B cell (primary cell): ENCODE results near the gene CEACAM1. TPM values are rescaled to one million over a fixed set of nuclear protein-coding genes. Genes with fewer than 3 reads are reported as not detected.
A peak's percentile ranks its signal among the peaks of the same experiment; 100 is the strongest.
"Not testable (repeated sequence)": the region's sequence is repeated elsewhere in the genome, so short reads cannot be mapped to it uniquely, and the experiment has no call there.

Experiments used
- ATAC-seq: fragments of 200-7000 bp; cut with Tn5 transposase; one replicate; pipeline ENCODE4 v1.10.0; 2021; ENCODE audit warnings: low read depth, mild to moderate bottlenecking, moderate number of reproducible peaks, moderate library complexity
- CTCF ChIA-PET: fragments of 350-600 bp; sonication (Branson Sonifier 250); formaldehyde crosslinking; loops from one replicate; lab custom pipeline; 2021; ENCODE audit warnings: antibody characterized with exemption, inconsistent platforms; lab: Charles Lee
- POLR2A ChIA-PET: fragments of 350-600 bp; sonication (Branson Sonifier 250); formaldehyde crosslinking; loops from one replicate; lab custom pipeline; 2021; ENCODE audit warnings: antibody characterized with exemption; lab: Charles Lee
- DNase-seq: peaks from one replicate; pipeline ENCODE4 v3.0.0; 2013
- H2AFZ ChIP-seq: 2 replicates; pipeline ENCODE4 v1.6.1; 2012; ENCODE audit warnings: mild to moderate bottlenecking, low read depth, low read length; ENCODE audit not compliant: insufficient read depth, poor library complexity, severe bottlenecking
- H3K27ac ChIP-seq, 2 donors: 1 replicate in 1 of 2; 2 replicates in 1 of 2; pipeline ENCODE4 v1.5.1; 2012 to 2013; ENCODE audit warnings: low read length in 2 of 2, mild to moderate bottlenecking in 2 of 2, moderate library complexity in 1 of 2
- H3K27me3 ChIP-seq, 4 experiments: fragments of 200-600 bp in 1 of 4; sonication (generic) in 1 of 4; replicated peaks in 1 of 4; 1 replicate in 2 of 4; 2 replicates in 2 of 4; pipeline versions ENCODE4 v1.6.1 to v1.7.0; 2013 to 2016; ENCODE audit warnings: low read length in 3 of 4, mild to moderate bottlenecking in 2 of 4, mixed read lengths in 1 of 4, moderate library complexity in 1 of 4; ENCODE audit not compliant: insufficient read depth in 4 of 4, control insufficient read depth in 3 of 4; ENCODE audit errors: control extremely low read depth in 1 of 4
- H3K36me3 ChIP-seq, 2 experiments: replicated peaks in 1 of 2; 1 replicate in 1 of 2; 2 replicates in 1 of 2; pipeline versions ENCODE4 v1.6.1 to v1.7.1; 2013; ENCODE audit warnings: low read length in 1 of 2; ENCODE audit not compliant: insufficient read depth in 2 of 2, control insufficient read depth in 1 of 2; ENCODE audit errors: control extremely low read depth in 1 of 2, extremely low read depth in 1 of 2
- H3K4me1 ChIP-seq, 2 donors: fragments of 200-600 bp in 1 of 2; sonication (generic) in 1 of 2; 1 replicate in 1 of 2; 2 replicates in 1 of 2; pipeline versions ENCODE4 v1.5.1 to v1.6.1; 2013 to 2017; ENCODE audit warnings: low read length in 2 of 2; ENCODE audit not compliant: control insufficient read depth in 2 of 2, insufficient read depth in 2 of 2
- H3K4me2 ChIP-seq: replicated peaks from 2 replicates; pipeline ENCODE3; 2012; ENCODE audit warnings: mild to moderate bottlenecking, low read depth, low read length; ENCODE audit not compliant: poor library complexity, severe bottlenecking
- H3K4me3 ChIP-seq, 5 experiments: fragments of 200-600 bp in 1 of 5; sonication (generic) in 1 of 5; 1 replicate in 3 of 5; 2 replicates in 2 of 5; pipeline versions ENCODE4 v1.5.1 to v1.7.0; 2011 to 2016; ENCODE audit warnings: low read length in 4 of 5, mild to moderate bottlenecking in 4 of 5, low read depth in 2 of 5, control low read depth in 1 of 5, moderate library complexity in 1 of 5; ENCODE audit not compliant: insufficient read depth in 1 of 5; ENCODE audit errors: control extremely low read depth in 1 of 5, extremely low read depth in 1 of 5
- H3K79me2 ChIP-seq: fragments of 200-600 bp; sonication (generic); one replicate; pipeline ENCODE4 v1.6.0; 2016; ENCODE audit warnings: low read length; ENCODE audit not compliant: control insufficient read depth, insufficient read depth
- H3K9ac ChIP-seq: fragments of 200-600 bp; sonication (generic); 2 replicates; pipeline ENCODE4 v1.6.1; 2017; ENCODE audit warnings: mild to moderate bottlenecking, low read length, moderate library complexity
- H3K9me3 ChIP-seq, 3 donors: one replicate each; pipeline versions ENCODE4 v1.6.1 to v1.7.1; 2013; ENCODE audit warnings: low read length in 2 of 3; ENCODE audit not compliant: control insufficient read depth in 2 of 3, insufficient read depth in 1 of 3; ENCODE audit errors: control extremely low read depth in 1 of 3
- H4K20me1 ChIP-seq: 2 replicates; pipeline ENCODE4 v1.6.0; 2012; ENCODE audit warnings: mild to moderate bottlenecking, low read length; ENCODE audit not compliant: insufficient read depth, control insufficient read depth, poor library complexity, severe bottlenecking
- H3K27ac Mint-ChIP-seq: one replicate; pipeline ENCODE4 v1.8.0; 2021; ENCODE audit warnings: mixed read lengths
- H3K27me3 Mint-ChIP-seq: one replicate; pipeline ENCODE4 v1.8.0; 2021; ENCODE audit warnings: mixed read lengths
- H3K4me1 Mint-ChIP-seq: one replicate; pipeline ENCODE4 v1.8.0; 2021; ENCODE audit warnings: mixed read lengths
- H3K4me3 Mint-ChIP-seq: one replicate; pipeline ENCODE4 v1.8.0; 2021; ENCODE audit warnings: mixed read lengths
- H3K9me3 Mint-ChIP-seq: one replicate; pipeline ENCODE4 v1.8.0; 2022; ENCODE audit warnings: mixed read lengths; ENCODE audit not compliant: insufficient read depth
- CTCF ChIP-seq: fragments of 200-600 bp; IDR thresholded peaks from one replicate; pipeline ENCODE4 v1.8.0; 2022; ENCODE audit warnings: antibody characterized with exemption, mild to moderate bottlenecking
- EZH2 ChIP-seq: IDR thresholded peaks from 2 replicates; pipeline ENCODE4 v1.6.1; 2012; ENCODE audit warnings: borderline replicate concordance, low read depth, mild to moderate bottlenecking, moderate library complexity, low read length; ENCODE audit not compliant: insufficient read depth, poor library complexity, severe bottlenecking
- WGBS: methylation state at CpG from one replicate; pipeline ENCODE4 v1.1.5; 2013; ENCODE audit warnings: missing lambda C conversion rate; ENCODE audit not compliant: insufficient coverage; 5-methylcytosine and 5-hydroxymethylcytosine counted together
- intact Hi-C: fragments of 100-400 bp; cut with micrococcal nuclease; formaldehyde crosslinking; loops from one replicate; pipeline ENCODE4 v1.10.0; 2022
- polyA plus RNA-seq: library from polyadenylated mRNA; depleted of rRNA; stranded (reverse); fragments of >200 nt; gene quantifications from 2 replicates; pipeline ENCODE4 v1.2.3, GENCODE V29; 2012
- total RNA-seq, 2 donors: library from RNA; stranded (reverse); fragments of 120-200 nt in 1 of 2; gene quantifications; 1 replicate in 1 of 2; 2 replicates in 1 of 2; pipeline versions ENCODE4 v1.2.3 to v1.2.4, GENCODE V29; 2013 to 2022

The CEACAM1 gene
- total and polyA plus RNA-seq, 2 donors (not counting 1 experiment from before 2014, with no cell fraction given), result 8.8 to 14.6 TPM

GRCh38 chr19:42461700-42462324 is 66.5 kb downstream of the CEACAM1 start:
- Histone ChIP-seq H3K27ac (no peak overlapping the region), H3K9me3 (no peaks in the 10 kb centered on the region), H2AFZ (peak overlapping the region; percentile 18), H3K79me2 (no peaks in the 10 kb centered on the region), H3K9ac (no peak overlapping the region), H3K27me3 (no peaks in the 10 kb centered on the region), H4K20me1 (no peaks in the 10 kb centered on the region), H3K36me3 (no peaks in the 10 kb centered on the region), H3K4me2 (no peak overlapping the region), H3K4me1 (peaks cover 38 to 43% of the 10 kb centered on the region in 2 donors), H3K4me3 (no peak overlapping the region)
- intact Hi-C loops, result no loop called here
- ChIA-PET POLR2A (no interaction called here), CTCF (interaction anchor here (0.9 to 11.9 kb wide), 4 partner anchors 9 to 65 kb away, joined by 3 to 169 read pairs (median 14); partner anchors contain the start of gene CEACAM1)
- WGBS, result 100% methylated on average over 4 of the region's 4 CpGs
- no peak for ATAC-seq
- H3K4me3 Mint-ChIP-seq, result no peak overlapping the region
- H3K27me3 Mint-ChIP-seq, result no peaks in the 10 kb centered on the region
- no peak for DNase-seq
- peaks cover 45% of the 10 kb centered on the region for H3K4me1 Mint-ChIP-seq
- H3K9me3 Mint-ChIP-seq, result no peaks in the 10 kb centered on the region
- peak overlapping the region; percentile 42 for H3K27ac Mint-ChIP-seq
- TF ChIP-seq CTCF, result no peak
- TF ChIP-seq EZH2, result no peak

GRCh38 chr19:42461231-42461630 is 67.0 kb downstream of the CEACAM1 start:
- H3K9me3 Mint-ChIP-seq, DNase-seq, H3K9ac ChIP-seq, H3K4me2 ChIP-seq, H3K27me3 ChIP-seq, H3K4me3 Mint-ChIP-seq, H3K36me3 ChIP-seq, intact Hi-C loops, H3K27ac Mint-ChIP-seq, H3K9me3 ChIP-seq, ATAC-seq, H2AFZ ChIP-seq, H3K27ac ChIP-seq, H4K20me1 ChIP-seq, H3K27me3 Mint-ChIP-seq, H3K79me2 ChIP-seq, H3K4me3 ChIP-seq, POLR2A ChIA-PET: not testable (repeated sequence)
- peaks cover 40% of the 10 kb centered on the region for H3K4me1 Mint-ChIP-seq
- CTCF ChIA-PET, result interaction anchor here (0.9 to 11.9 kb wide), 4 partner anchors 9 to 66 kb away, joined by 3 to 169 read pairs (median 14); partner anchors contain the start of gene CEACAM1
- peaks cover 32 to 37% of the 10 kb centered on the region in 2 donors for H3K4me1 ChIP-seq
- 100% methylated on average over 1 of the region's 8 CpGs for WGBS
